Motor neuron (in vitro differentiated cells): ENCODE data around the gene PREX1. TPM values are rescaled to one million over a fixed set of nuclear protein-coding genes. Genes with fewer than 3 reads are reported as not detected.

Source experiments
- ATAC-seq, 8 experiments: fragments of 200-7000 bp; cut with Tn5 transposase; replicated peaks in 6 of 8; 2 replicates each; pipeline ENCODE4 v1.8.0; 2021; ENCODE audit warnings: mild to moderate bottlenecking in 8 of 8, moderate library complexity in 8 of 8
- H3K27ac ChIP-seq, 2 donors: fragments of 250-450 bp; sonication (Bioruptor Pico); 2 replicates each; pipeline ENCODE4 v1.9.0; 2021; ENCODE audit warnings: antibody characterized with exemption in 2 of 2, mild to moderate bottlenecking in 2 of 2, moderate library complexity in 1 of 2
- H3K4me1 ChIP-seq, 2 donors: fragments of 250-450 bp; sonication (Bioruptor Pico); replicated peaks in 1 of 2; 2 replicates each; pipeline ENCODE4 v1.6.1; 2021; ENCODE audit warnings: antibody characterized with exemption in 2 of 2, mild to moderate bottlenecking in 2 of 2, moderate library complexity in 1 of 2
- H3K4me3 ChIP-seq, 5 donors: fragments of 250-450 bp; sonication (Bioruptor Pico); 2 replicates each; pipeline ENCODE4 v1.9.0; 2021; ENCODE audit warnings: antibody characterized with exemption in 5 of 5, mild to moderate bottlenecking in 5 of 5, moderate library complexity in 4 of 5
- WGBS, 10 experiments: fragments of 450-650 bp; shearing (Covaris generic); methylation state at CpG; one replicate each; pipeline ENCODE4 v1.0.0; 2022; 5-methylcytosine and 5-hydroxymethylcytosine counted together
- in situ Hi-C, 9 experiments: fragments of 400-800 bp; cut with MboI; loops; one replicate each; pipeline ENCODE4 v1.15.0; 2021; ENCODE audit warnings: low sequenced_read_pairs in 9 of 9, low pct_unique_long_range_greater_than_20kb in 2 of 9; ENCODE audit not compliant: unreplicated experiment in 9 of 9
- total RNA-seq, 8 experiments: library from RNA; unstranded; fragments of 300-600 nt; gene quantifications; 2 replicates each; pipeline versions ENCODE4 v1.2.3 to v1.2.4, GENCODE V29; 2022

The PREX1 gene
- total RNA-seq, 8 experiments from 2014 or later = 10.1 to 54.9 (median 27.0) TPM

GRCh38 chr20:48856130-48856529 lies 28.3 kb upstream of the PREX1 start:
- 0 to 100% (median 93%) methylated on average over 1 to 4 of the region's 5 CpGs; no CpG with 5 or more reads in 6 of the 10 experiments for WGBS, 10 experiments
- ATAC-seq = peak in 3 of 8 experiments; percentile 78 to 87 (median 80)
- H3K4me3 ChIP-seq = no peak overlapping the region
- in situ Hi-C loops = no loop called here
- peaks cover 2 to 8% of the 10 kb centered on the region in 2 donors for H3K4me1 ChIP-seq
- no peak overlapping the region for H3K27ac ChIP-seq

DNA sequence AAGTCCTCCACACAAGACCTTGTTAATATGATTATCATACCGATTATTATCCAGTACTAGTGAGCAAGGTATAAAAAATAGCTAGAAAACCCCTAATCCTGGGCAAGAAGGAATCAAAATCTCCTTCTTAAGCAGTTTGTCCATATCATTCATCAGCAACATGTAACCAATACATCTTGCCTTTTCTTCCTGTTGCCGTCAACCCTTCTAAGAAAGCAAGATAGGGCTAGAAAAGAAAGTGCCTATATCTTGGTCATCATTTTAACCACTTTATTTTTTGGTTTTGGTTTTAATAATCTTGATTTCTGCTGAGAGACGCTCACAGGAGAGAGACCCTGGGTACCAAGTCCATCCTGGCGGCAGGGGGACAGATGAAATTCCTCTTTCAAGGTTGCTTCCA lies 27.2 kb upstream of the PREX1 start:
- H3K27ac ChIP-seq = no peak overlapping the region
- H3K4me3 ChIP-seq = no peak overlapping the region
- no peak for ATAC-seq
- H3K4me1 ChIP-seq = peaks cover 2 to 14% of the 10 kb centered on the region in 2 donors
- 0 to 100% (median 94%) methylated on average over 1 to 4 of the region's 4 CpGs; no CpG with 5 or more reads in 1 of the 10 experiments for WGBS, 10 experiments
- in situ Hi-C loops = no loop called here

DNA sequence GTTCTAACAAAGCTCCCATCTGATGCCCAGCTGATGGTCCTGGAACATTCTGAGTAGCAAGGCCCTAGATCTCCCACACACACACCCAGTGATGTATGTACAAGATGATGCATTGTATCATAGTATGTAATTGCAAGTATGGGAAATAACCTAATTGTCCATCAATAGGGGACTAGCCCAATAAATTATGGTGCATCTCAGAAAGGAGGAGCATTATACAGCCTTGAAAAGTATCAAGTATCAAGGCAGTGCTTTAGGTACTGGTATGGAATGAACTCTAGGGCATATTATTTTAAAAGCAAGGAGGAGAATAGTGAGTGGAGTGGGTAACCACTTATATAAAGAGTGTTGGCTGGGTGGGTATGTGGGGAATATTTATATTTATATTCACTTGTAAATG lies 24.8 kb upstream of the PREX1 start:
- no peak for ATAC-seq
- no peak overlapping the region for H3K4me3 ChIP-seq
- no peak overlapping the region for H3K27ac ChIP-seq
- peaks cover 2 to 14% of the 10 kb centered on the region in 2 donors for H3K4me1 ChIP-seq
- in situ Hi-C loops = no loop called here

DNA sequence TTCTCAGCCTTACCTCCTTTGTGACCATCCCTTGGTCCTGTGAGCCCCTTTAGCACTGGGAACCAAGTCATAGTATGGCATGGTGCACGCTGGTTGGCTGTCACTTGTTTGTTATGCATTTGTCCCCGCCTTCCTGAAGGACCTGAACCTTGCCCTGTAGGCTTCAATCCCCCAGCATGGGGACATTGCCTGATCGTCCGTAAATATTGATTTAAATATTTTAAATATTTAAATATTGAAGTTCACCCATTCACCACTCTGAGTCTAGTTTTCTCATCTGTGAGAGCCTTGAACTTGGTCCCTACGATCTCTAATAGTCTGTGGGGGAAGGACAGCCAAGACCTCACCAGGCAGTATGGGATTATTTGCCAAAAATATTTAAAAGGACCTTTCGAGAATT lies 23.8 kb upstream of the PREX1 start:
- WGBS, 10 experiments = 45 to 95% (median 81%) methylated on average over 2 to 6 of the region's 6 CpGs; no CpG with 5 or more reads in 2 of the 10 experiments
- Histone ChIP-seq H3K4me1 (peaks cover 2 to 19% of the 10 kb centered on the region in 2 donors), H3K27ac (no peak overlapping the region), H3K4me3 (no peak overlapping the region)
- ATAC-seq = no peak
- in situ Hi-C loops = no loop called here

- 59 to 96% (median 88%) methylated on average over 3 to 6 of the region's 6 CpGs; no CpG with 5 or more reads in 2 of the 10 experiments for WGBS, 10 experiments
- in situ Hi-C loops = no loop called here
- Histone ChIP-seq H3K27ac (no peak overlapping the region), H3K4me3 (no peak overlapping the region), H3K4me1 (peaks cover 2 to 23% of the 10 kb centered on the region in 2 donors)
- ATAC-seq = no peak
These were observed 23.1 kb upstream of the PREX1 start for GRCh38 chr20:48850977-48851299.

DNA sequence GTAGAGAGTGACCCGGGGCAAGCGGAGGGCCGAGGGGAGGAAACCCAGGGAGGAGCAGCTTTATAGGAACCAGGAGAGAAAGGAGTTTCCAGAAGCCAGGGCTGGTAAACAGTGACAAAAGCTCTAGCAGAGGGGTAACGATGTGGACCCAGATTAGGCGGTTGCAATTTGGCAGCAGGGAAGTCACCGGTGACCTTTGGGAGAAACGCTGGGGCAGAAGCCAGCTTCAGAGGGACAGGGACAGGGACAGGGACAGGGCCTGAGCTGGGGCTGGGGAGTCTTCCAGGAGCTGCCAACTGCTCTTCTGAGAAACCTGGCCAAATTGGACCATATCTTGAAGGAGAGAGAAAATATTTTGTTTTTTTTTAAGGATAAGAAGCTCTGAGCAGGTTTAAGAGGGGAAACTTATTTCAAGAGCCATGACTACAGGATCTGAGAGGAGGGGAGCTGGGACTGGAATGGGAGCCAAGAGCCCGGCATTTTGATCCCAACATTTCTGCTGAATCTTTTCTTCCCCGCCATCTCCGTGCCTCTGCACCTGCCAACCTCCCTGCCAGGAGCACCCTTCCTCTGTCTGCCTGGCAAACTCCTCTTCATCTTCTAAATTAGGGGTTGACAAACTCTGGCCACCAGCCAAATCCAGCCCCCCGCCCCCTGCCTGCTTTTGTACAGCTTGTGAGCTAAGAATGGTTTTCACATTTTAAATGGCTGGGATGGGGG lies 22.6 kb upstream of the PREX1 start:
- H3K4me1 ChIP-seq = peaks cover 2 to 23% of the 10 kb centered on the region in 2 donors
- in situ Hi-C loops = no loop called here
- WGBS, 10 experiments = 0 to 100% (median 72%) methylated on average over 1 to 8 of the region's 11 CpGs
- no peak overlapping the region for H3K27ac ChIP-seq
- no peak overlapping the region for H3K4me3 ChIP-seq
- no peak for ATAC-seq

- in situ Hi-C loops = no loop called here
- H3K27ac ChIP-seq = no peak overlapping the region
- no peak overlapping the region for H3K4me3 ChIP-seq
- ATAC-seq = no peak
- H3K4me1 ChIP-seq = peaks cover 2 to 23% of the 10 kb centered on the region in 2 donors
These were observed 22.0 kb upstream of the PREX1 start for GRCh38 chr20:48849779-48850178.

- peak in 1 of 8 experiments; percentile 58 for ATAC-seq
- in situ Hi-C loops = no loop called here
- 70 to 100% (median 92%) methylated on average over 1 to 2 of the region's 2 CpGs; no CpG with 5 or more reads in 2 of the 10 experiments for WGBS, 10 experiments
- Histone ChIP-seq H3K4me3 (no peak overlapping the region), H3K4me1 (peaks cover 2 to 23% of the 10 kb centered on the region in 2 donors), H3K27ac (no peak overlapping the region)
These were observed 21.5 kb upstream of the PREX1 start for GRCh38 chr20:48849299-48849698.

DNA sequence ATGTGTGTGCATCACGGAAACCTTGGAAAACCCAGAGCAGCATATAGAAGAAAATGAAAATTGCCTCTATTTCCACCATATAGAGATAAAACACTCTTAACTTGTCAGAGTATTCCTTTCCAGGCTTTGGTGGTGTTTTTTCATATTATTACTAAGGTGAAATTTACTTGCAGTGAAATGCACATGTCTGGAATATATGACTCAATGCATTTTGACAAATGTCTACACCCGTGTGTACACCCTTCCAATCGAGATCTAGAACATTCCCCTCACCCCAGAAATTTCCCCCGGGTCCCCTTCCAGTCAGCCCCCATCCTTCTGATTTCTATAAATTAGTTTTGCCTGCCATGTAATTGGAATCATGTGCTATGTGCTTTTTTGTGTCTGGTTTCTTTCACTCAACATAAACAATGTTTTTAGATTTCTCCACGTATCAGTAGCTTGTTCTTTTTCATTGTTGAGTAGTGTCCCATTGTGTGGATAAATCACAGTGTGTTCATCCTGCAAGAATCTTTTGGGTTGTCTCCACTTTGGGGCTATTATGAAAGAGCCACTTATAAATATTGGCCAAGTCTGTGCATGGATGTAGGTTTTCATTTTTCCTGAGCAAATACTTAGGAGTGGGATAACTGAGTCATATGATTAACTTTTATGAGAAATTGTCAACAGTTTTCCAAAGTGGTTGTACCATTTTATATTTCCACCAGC lies 19.9 kb upstream of the PREX1 start:
- 7 to 100% (median 81%) methylated on average over 1 to 5 of the region's 5 CpGs for WGBS, 10 experiments

DNA sequence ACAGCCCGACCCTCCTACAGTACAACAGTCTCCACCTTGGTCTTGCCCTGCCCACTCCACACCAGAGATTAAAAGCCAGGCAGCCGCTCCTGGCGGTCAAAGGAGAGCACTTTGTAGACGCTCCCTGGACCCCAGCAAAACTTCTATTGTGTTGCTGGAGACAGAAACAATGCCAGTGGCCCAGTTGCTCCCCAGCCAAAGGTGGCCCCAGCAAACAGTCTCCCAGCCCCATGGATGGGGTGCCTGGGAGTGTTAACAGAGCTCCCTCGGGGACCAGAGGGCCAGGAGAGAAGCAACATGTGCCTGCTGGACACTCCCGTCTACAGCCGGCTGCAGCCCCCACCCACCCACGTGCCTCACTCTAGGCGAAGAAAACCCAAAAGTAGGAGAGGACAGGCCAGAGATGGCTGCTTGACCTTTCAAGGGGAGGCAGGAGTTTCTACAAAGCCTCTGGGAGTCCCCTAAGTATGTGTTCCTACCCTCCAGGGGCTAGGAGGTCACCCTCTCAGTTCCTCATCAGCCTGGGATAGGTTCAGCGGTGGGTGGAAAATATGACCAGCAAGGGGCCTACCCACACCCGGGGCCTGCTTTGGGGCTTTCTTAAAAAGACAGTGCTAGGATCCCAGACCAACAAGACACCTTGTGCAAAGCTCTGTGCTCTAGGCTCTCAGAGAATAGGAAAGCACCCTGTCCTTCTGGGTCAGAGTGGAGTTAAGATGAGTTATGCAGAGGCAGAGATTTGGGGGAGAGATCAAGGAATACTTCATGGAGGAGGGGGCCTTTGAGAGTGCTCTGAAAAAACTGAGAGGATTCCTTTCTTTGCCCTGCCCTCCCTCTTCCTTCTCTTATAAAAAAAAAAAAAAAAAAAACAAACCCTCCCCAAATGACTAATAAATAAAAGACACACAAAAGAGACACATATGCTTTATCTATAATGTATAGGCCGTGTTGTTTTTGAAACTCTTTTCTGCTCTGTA lies 19.0 kb upstream of the PREX1 start:
- in situ Hi-C loops = no loop called here
- Histone ChIP-seq H3K27ac (no peak overlapping the region), H3K4me1 (peaks cover 5 to 22% of the 10 kb centered on the region in 2 donors), H3K4me3 (no peak overlapping the region)
- 0 to 75% (median 37%) methylated on average over 1 to 8 of the region's 12 CpGs for WGBS, 10 experiments
- peak; percentile 13 to 62 (median 44) for ATAC-seq

More for the DNA sequence above, 19.9 kb upstream of the PREX1 start:
- in situ Hi-C loops = no loop called here
- H3K27ac ChIP-seq = no peak overlapping the region
- H3K4me3 ChIP-seq = no peak overlapping the region
- ATAC-seq = no peak
- peaks cover 0 to 17% of the 10 kb centered on the region in 2 donors for H3K4me1 ChIP-seq

GRCh38 chr20:48845721-48846306 lies 18.0 kb upstream of the PREX1 start:
- H3K27ac ChIP-seq = no peak overlapping the region
- WGBS, 10 experiments = 56 to 100% (median 81%) methylated on average over 1 to 7 of the region's 7 CpGs; no CpG with 5 or more reads in 1 of the 10 experiments
- H3K4me3 ChIP-seq = no peak overlapping the region
- in situ Hi-C loops = no loop called here
- no peak for ATAC-seq
- peaks cover 7 to 19% of the 10 kb centered on the region in 2 donors for H3K4me1 ChIP-seq

GRCh38 chr20:48844996-48845395 lies 17.2 kb upstream of the PREX1 start:
- in situ Hi-C loops = no loop called here
- Histone ChIP-seq H3K4me1 (peaks cover 7 to 17% of the 10 kb centered on the region in 2 donors), H3K4me3 (no peak overlapping the region), H3K27ac (no peak overlapping the region)
- ATAC-seq = peak in 2 of 8 experiments; percentile 40 to 61
- 15 to 100% (median 70%) methylated on average over 1 to 4 of the region's 4 CpGs; no CpG with 5 or more reads in 1 of the 10 experiments for WGBS, 10 experiments
